Transverse colon (tissue), 4 donors: ENCODE data around the gene ZNF654. TPM values are rescaled to one million over a fixed set of nuclear protein-coding genes. Genes with fewer than 3 reads are reported as not detected.

Experiments used
- DNase-seq: peaks from one replicate; pipeline ENCODE4 v3.0.0-alpha.2; 2019
- H3K27ac ChIP-seq, 4 donors: fragments of 200-600 bp; sonication (generic); 2 replicates each; pipeline ENCODE4 v1.5.1; 2016 to 2018; ENCODE audit warnings: inconsistent platforms in 4 of 4
- H3K27me3 ChIP-seq: fragments of 200-600 bp; sonication (generic); 2 replicates; pipeline ENCODE4 v1.5.1; 2017; ENCODE audit warnings: inconsistent platforms
- H3K36me3 ChIP-seq, 4 donors: fragments of 200-600 bp; sonication (generic); 2 replicates each; pipeline ENCODE4 v1.5.1; 2017 to 2019; ENCODE audit warnings: inconsistent platforms in 4 of 4
- H3K4me1 ChIP-seq, 4 donors: fragments of 200-600 bp; sonication (generic); 2 replicates each; pipeline ENCODE4 v1.5.1; 2017 to 2020; ENCODE audit warnings: inconsistent platforms in 4 of 4
- H3K4me3 ChIP-seq, 4 donors: fragments of 200-600 bp; sonication (generic); 1 replicate in 1 of 4; 2 replicates in 3 of 4; pipeline versions ENCODE4 v1.5.1 to v1.6.1; 2017 to 2019; ENCODE audit warnings: inconsistent platforms in 4 of 4
- H3K9me3 ChIP-seq, 2 donors: fragments of 200-600 bp; sonication (generic); 2 replicates each; pipeline ENCODE4 v1.5.1; 2017 to 2019; ENCODE audit warnings: inconsistent platforms in 2 of 2
- CTCF ChIP-seq, 5 experiments: fragments of 200-600 bp in 3 of 5; fragments of 450-650 bp in 2 of 5; sonication (generic) in 3 of 5; IDR thresholded peaks; 1 replicate in 2 of 5; 2 replicates in 3 of 5; pipeline ENCODE4 v1.5.1; 2016 to 2017; ENCODE audit warnings: antibody characterized with exemption in 5 of 5, inconsistent platforms in 3 of 5, mild to moderate bottlenecking in 2 of 5, moderate library complexity in 1 of 5
- EP300 ChIP-seq: sonication (generic); formaldehyde crosslinking; IDR thresholded peaks from one replicate; pipeline ENCODE4 v1.6.1; 2017; ENCODE audit warnings: antibody characterized with exemption, low read depth
- POLR2A ChIP-seq: fragments of 450-650 bp; IDR thresholded peaks from one replicate; pipeline ENCODE4 v1.6.1; 2016; ENCODE audit warnings: antibody characterized with exemption, mild to moderate bottlenecking, moderate library complexity
- POLR2AphosphoS5 ChIP-seq, 3 donors: sonication (generic); formaldehyde crosslinking; IDR thresholded peaks; one replicate each; pipeline ENCODE4 v1.6.1; 2016; ENCODE audit warnings: antibody characterized with exemption in 3 of 3
- WGBS, 2 donors: methylation state at CpG; one replicate each; pipeline ENCODE4 v1.1.5; 2018; ENCODE audit warnings: low coverage in 1 of 2; 5-methylcytosine and 5-hydroxymethylcytosine counted together
- in situ Hi-C, 4 donors: fragments of 200-750 bp; cut with MboI; loops; one replicate each; pipeline versions ENCODE4 v1.15.0 to v1.15.1; 2017; ENCODE audit warnings: low sequenced_read_pairs in 3 of 4, low pct_ligation_motif_present in 1 of 4, low pct_unique_long_range_greater_than_20kb in 1 of 4
- intact Hi-C: fragments of 100-400 bp; cut with DNase I; formaldehyde crosslinking; loops from one replicate; pipeline ENCODE4 v1.15.1; 2023; ENCODE audit warnings: low total_unique reads
- total RNA-seq, 4 donors: library from RNA; depleted of rRNA; stranded (reverse); fragments of >200 nt; gene quantifications; one replicate each; pipeline ENCODE4 v1.1.0, GENCODE V29; 2016

The ZNF654 gene
- total RNA-seq, 4 donors from 2014 or later, result 7.2 to 16.8 (median 13.5) TPM

- intact Hi-C loops, result no loop called here
These were observed 22.8 kb upstream of the ZNF654 start for GRCh38 chr3:88036221-88036620.

GRCh38 chr3:88038566-88038965, 20.5 kb upstream of the ZNF654 start:
- no peak for TF ChIP-seq POLR2AphosphoS5 (IDR thresholded peaks at IDR 0.05)
- TF ChIP-seq POLR2A, result no peak
- TF ChIP-seq EP300, result no peak
- TF ChIP-seq CTCF (IDR thresholded peaks at IDR 0.05), result no peak
- Histone ChIP-seq H3K9me3 (no peaks in the 10 kb centered on the region), H3K4me3 (no peak overlapping the region), H3K4me1 (no peaks in the 10 kb centered on the region), H3K36me3 (no peaks in the 10 kb centered on the region), H3K27me3 (no peaks in the 10 kb centered on the region), H3K27ac (no peak overlapping the region)
- DNase-seq, result no peak
- 25% methylated on average over 2 of the region's 2 CpGs; no CpG with 5 or more reads in 1 of the 2 donors for WGBS, 2 donors
- in situ Hi-C loops (no loop called here), intact Hi-C loops (no loop called here)

More at GRCh38 chr3:88036221-88036620, 22.8 kb upstream of the ZNF654 start:
- TF ChIP-seq EP300 (no peak), CTCF (IDR thresholded peaks at IDR 0.05) (no peak), POLR2A (no peak), POLR2AphosphoS5 (IDR thresholded peaks at IDR 0.05) (no peak)
- in situ Hi-C loops, result no loop called here
- no peak overlapping the region for H3K27ac ChIP-seq
- no peak for DNase-seq
- peaks cover 0 to 13% (median 6%) of the 10 kb centered on the region in 4 donors for H3K4me1 ChIP-seq
- H3K9me3 ChIP-seq, result no peaks in the 10 kb centered on the region
- H3K27me3 ChIP-seq, result no peaks in the 10 kb centered on the region
- H3K36me3 ChIP-seq, result no peaks in the 10 kb centered on the region
- WGBS, 2 donors, result 79% methylated on average over 5 of the region's 5 CpGs; no CpG with 5 or more reads in 1 of the 2 donors
- H3K4me3 ChIP-seq, result no peak overlapping the region

DNA sequence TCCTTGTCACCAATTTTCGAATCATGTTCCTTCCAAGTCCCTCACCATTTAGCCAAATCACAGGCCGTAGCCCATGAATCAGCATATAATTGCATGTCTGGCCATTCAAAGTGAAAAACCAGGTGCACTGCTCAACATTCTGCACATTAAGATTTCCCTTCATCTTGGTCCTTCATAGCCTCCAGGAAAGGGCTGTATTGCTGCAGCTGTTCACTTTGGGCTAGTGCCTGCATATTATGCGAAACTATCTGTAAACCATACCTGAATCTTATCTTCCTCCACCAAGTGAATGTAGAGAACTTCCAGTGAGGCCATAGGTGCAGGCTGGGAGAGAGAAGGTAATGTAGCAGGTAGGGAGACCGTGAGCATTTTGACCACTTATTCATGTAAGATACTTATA, 18.5 kb upstream of the ZNF654 start:
- intact Hi-C loops, result no loop called here
- no peak for DNase-seq
- in situ Hi-C loops, result no loop called here

GRCh38 chr3:88041005-88041404, 18.1 kb upstream of the ZNF654 start:
- H3K4me3 ChIP-seq, result no peak overlapping the region
- in situ Hi-C loops (no loop called here), intact Hi-C loops (no loop called here)
- no peaks in the 10 kb centered on the region for H3K36me3 ChIP-seq
- H3K27me3 ChIP-seq, result no peaks in the 10 kb centered on the region
- 94% methylated on average over 2 to 3 of the region's 3 CpGs for WGBS, 2 donors
- no peak for TF ChIP-seq POLR2A
- TF ChIP-seq CTCF (IDR thresholded peaks at IDR 0.05), result no peak
- TF ChIP-seq EP300, result no peak
- no peak for TF ChIP-seq POLR2AphosphoS5 (IDR thresholded peaks at IDR 0.05)
- H3K27ac ChIP-seq, result no peak overlapping the region
- DNase-seq, result no peak
- H3K4me1 ChIP-seq, result no peaks in the 10 kb centered on the region
- H3K9me3 ChIP-seq, result no peaks in the 10 kb centered on the region

More for the DNA sequence above, 18.5 kb upstream of the ZNF654 start:
- Histone ChIP-seq H3K4me1 (no peaks in the 10 kb centered on the region), H3K27ac (no peak overlapping the region), H3K4me3 (no peak overlapping the region), H3K9me3 (no peaks in the 10 kb centered on the region), H3K27me3 (no peaks in the 10 kb centered on the region), H3K36me3 (no peaks in the 10 kb centered on the region)
- TF ChIP-seq EP300, result no peak
- TF ChIP-seq POLR2A, result no peak
- TF ChIP-seq CTCF (IDR thresholded peaks at IDR 0.05), result no peak
- WGBS, 2 donors, result 90 to 100% methylated on average over 1 to 4 of the region's 4 CpGs
